ENCODE data around the gene CCDC175.

The CCDC175 gene

DNA sequence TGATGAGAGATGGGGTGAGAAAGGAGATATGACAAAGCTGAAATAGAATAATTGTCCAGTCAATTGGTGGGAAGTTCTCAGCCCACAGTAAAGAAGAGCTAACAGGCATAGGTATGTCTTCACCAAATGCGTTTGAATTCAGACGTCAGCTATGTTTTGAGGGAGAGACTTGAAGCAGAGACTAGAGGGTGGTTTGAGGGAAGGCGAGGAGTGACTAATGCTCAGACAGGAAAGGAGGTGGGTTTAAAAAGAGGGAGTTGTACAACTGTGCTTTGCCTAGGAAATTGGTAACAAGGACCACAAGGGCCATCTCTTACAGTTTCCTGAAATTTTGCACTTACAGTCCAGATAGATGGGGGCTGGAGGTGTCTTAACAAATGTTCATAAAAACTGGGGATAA, 85.9 kb downstream of the CCDC175 start:
- no peak for TF ChIP-seq ESRRG (CRISPR knock-in tag; IDR thresholded peaks at IDR 0.05)
- no peak for TF ChIP-seq ZNF565 (CRISPR knock-in tag; conservative IDR thresholded peaks at IDR 0.05; ENCODE audit: low read depth)
- TF ChIP-seq, protein P1, sequence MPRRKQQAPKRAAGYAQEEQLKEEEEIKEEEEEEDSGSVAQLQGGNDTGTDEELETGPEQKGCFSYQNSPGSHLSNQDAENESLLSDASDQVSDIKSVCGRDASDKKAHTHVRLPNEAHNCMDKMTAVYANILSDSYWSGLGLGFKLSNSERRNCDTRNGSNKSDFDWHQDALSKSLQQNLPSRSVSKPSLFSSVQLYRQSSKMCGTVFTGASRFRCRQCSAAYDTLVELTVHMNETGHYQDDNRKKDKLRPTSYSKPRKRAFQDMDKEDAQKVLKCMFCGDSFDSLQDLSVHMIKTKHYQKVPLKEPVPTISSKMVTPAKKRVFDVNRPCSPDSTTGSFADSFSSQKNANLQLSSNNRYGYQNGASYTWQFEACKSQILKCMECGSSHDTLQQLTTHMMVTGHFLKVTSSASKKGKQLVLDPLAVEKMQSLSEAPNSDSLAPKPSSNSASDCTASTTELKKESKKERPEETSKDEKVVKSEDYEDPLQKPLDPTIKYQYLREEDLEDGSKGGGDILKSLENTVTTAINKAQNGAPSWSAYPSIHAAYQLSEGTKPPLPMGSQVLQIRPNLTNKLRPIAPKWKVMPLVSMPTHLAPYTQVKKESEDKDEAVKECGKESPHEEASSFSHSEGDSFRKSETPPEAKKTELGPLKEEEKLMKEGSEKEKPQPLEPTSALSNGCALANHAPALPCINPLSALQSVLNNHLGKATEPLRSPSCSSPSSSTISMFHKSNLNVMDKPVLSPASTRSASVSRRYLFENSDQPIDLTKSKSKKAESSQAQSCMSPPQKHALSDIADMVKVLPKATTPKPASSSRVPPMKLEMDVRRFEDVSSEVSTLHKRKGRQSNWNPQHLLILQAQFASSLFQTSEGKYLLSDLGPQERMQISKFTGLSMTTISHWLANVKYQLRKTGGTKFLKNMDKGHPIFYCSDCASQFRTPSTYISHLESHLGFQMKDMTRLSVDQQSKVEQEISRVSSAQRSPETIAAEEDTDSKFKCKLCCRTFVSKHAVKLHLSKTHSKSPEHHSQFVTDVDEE (CRISPR knock-in tag; IDR thresholded peaks at IDR 0.05), result no peak
- TF ChIP-seq ZNF8 (CRISPR knock-in tag; IDR thresholded peaks at IDR 0.05), result no peak
- no peak for TF ChIP-seq ARNTL (CRISPR knock-in tag; IDR thresholded peaks at IDR 0.05; ENCODE audit: borderline replicate concordance, low read depth)
- TF ChIP-seq TCF4 (CRISPR knock-in tag; IDR thresholded peaks at IDR 0.05; ENCODE audit: borderline replicate concordance), result no peak
- no peak for TF ChIP-seq ZNF70 (CRISPR knock-in tag; IDR thresholded peaks at IDR 0.05)
- no peak for TF ChIP-seq ZFP30 (CRISPR knock-in tag; IDR thresholded peaks at IDR 0.05)
- TF ChIP-seq CSDC2 (CRISPR knock-in tag; IDR thresholded peaks at IDR 0.05), result no peak
- no peak for ATAC-seq

GRCh38 chr14:59484639-59485175, 91.9 kb downstream of the CCDC175 start:
- TF ChIP-seq GLIS3 (CRISPR knock-in tag; IDR thresholded peaks at IDR 0.05) (no peak), ZFP30 (CRISPR knock-in tag; IDR thresholded peaks at IDR 0.05) (no peak), TOX (CRISPR knock-in tag; IDR thresholded peaks at IDR 0.05; ENCODE audit: borderline replicate concordance) (no peak), ZNF565 (CRISPR knock-in tag; conservative IDR thresholded peaks at IDR 0.05; ENCODE audit: low read depth) (no peak), ZNF8 (CRISPR knock-in tag; IDR thresholded peaks at IDR 0.05) (no peak), ZNF70 (CRISPR knock-in tag; IDR thresholded peaks at IDR 0.05) (no peak), RARB (CRISPR knock-in tag; IDR thresholded peaks at IDR 0.05) (no peak), ZFP3 (CRISPR knock-in tag; IDR thresholded peaks at IDR 0.05) (no peak), ZC3H10 (CRISPR knock-in tag; IDR thresholded peaks at IDR 0.05) (no peak), ARNTL (CRISPR knock-in tag; IDR thresholded peaks at IDR 0.05; ENCODE audit: borderline replicate concordance, low read depth) (no peak)
- TF ChIP-seq, protein P2, sequence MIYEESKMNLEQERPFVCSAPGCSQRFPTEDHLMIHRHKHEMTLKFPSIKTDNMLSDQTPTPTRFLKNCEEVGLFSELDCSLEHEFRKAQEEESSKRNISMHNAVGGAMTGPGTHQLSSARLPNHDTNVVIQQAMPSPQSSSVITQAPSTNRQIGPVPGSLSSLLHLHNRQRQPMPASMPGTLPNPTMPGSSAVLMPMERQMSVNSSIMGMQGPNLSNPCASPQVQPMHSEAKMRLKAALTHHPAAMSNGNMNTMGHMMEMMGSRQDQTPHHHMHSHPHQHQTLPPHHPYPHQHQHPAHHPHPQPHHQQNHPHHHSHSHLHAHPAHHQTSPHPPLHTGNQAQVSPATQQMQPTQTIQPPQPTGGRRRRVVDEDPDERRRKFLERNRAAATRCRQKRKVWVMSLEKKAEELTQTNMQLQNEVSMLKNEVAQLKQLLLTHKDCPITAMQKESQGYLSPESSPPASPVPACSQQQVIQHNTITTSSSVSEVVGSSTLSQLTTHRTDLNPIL (CRISPR knock-in tag; IDR thresholded peaks at IDR 0.05; ENCODE audit: low read depth), result no peak
- TF ChIP-seq, protein P3, sequence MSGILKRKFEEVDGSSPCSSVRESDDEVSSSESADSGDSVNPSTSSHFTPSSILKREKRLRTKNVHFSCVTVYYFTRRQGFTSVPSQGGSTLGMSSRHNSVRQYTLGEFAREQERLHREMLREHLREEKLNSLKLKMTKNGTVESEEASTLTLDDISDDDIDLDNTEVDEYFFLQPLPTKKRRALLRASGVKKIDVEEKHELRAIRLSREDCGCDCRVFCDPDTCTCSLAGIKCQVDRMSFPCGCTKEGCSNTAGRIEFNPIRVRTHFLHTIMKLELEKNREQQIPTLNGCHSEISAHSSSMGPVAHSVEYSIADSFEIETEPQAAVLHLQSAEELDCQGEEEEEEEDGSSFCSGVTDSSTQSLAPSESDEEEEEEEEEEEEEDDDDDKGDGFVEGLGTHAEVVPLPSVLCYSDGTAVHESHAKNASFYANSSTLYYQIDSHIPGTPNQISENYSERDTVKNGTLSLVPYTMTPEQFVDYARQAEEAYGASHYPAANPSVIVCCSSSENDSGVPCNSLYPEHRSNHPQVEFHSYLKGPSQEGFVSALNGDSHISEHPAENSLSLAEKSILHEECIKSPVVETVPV (CRISPR knock-in tag; IDR thresholded peaks at IDR 0.05), result no peak
- TF ChIP-seq, protein P4, sequence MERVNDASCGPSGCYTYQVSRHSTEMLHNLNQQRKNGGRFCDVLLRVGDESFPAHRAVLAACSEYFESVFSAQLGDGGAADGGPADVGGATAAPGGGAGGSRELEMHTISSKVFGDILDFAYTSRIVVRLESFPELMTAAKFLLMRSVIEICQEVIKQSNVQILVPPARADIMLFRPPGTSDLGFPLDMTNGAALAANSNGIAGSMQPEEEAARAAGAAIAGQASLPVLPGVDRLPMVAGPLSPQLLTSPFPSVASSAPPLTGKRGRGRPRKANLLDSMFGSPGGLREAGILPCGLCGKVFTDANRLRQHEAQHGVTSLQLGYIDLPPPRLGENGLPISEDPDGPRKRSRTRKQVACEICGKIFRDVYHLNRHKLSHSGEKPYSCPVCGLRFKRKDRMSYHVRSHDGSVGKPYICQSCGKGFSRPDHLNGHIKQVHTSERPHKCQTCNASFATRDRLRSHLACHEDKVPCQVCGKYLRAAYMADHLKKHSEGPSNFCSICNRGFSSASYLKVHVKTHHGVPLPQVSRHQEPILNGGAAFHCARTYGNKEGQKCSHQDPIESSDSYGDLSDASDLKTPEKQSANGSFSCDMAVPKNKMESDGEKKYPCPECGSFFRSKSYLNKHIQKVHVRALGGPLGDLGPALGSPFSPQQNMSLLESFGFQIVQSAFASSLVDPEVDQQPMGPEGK (CRISPR knock-in tag; IDR thresholded peaks at IDR 0.05; ENCODE audit: borderline replicate concordance), result no peak
- TF ChIP-seq, protein P1 (CRISPR knock-in tag; IDR thresholded peaks at IDR 0.05), result no peak
- peak; percentile 47 for ATAC-seq

DNA sequence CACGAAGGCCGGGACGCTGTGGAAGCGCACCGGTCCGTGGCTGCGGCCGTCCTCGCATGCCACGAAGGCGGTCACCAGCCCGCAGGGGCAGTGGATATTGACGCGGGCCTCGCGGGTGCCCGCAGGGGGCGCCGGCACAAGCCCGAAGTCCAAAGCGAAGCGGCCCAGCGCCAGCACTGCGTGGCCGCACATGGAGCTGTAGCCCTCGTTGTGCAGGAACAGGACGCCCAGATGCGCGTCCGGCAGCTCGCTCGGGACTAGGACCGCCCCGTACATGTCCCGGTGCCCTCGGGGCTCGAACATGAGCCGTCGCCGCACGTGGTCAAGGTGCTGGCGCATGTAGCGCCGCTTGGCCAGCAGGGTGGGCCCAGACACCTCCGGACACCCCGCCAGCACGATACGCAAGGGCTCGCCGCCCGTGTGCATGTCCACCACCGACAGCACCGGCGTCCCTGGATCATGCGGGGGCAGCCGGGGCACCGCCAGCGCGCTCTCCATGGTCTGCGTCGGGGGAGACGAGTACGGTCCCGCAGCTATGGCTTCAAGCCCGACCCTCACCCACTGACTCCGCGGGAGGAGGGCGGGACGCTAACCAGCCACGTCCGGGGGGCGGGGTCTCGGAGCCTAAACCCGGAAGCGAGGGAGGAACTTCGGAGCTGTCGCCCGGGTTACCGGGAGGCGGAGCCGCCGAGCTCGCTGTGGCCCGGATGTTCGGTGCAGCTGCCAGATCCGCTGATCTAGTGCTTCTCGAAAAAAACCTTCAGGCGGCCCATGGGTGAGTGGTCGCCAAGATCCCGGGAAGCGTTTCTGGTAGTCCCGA, 92.6 kb downstream of the CCDC175 start, which contains the start of the genes JKAMP and L3HYPDH:
Gene JKAMP (plus strand): TSS at position 699 of the 820 bp plus-strand sequence. CDS start 73 bp downstream, at position 772.
Gene L3HYPDH (minus strand): TSS at position 590 of the 820 bp plus-strand sequence. CDS start 92 bp downstream, at position 498.
- ATAC-seq, result peak; percentile 87
- TF ChIP-seq TCF4 (CRISPR knock-in tag; IDR thresholded peaks at IDR 0.05; ENCODE audit: borderline replicate concordance) (0 out of 2 replicates have a peak, but pooled peaks have one; percentile 13), ZNF565 (CRISPR knock-in tag; conservative IDR thresholded peaks at IDR 0.05; ENCODE audit: low read depth) (no peak), OSR1 (CRISPR knock-in tag; IDR thresholded peaks at IDR 0.05) (no peak), ZFP3 (CRISPR knock-in tag; IDR thresholded peaks at IDR 0.05) (0 out of 2 replicates have a peak, but pooled peaks have one; percentile 53), GLIS3 (CRISPR knock-in tag; IDR thresholded peaks at IDR 0.05) (peak; percentile 50; the same call in 1 of the 2 replicates), POU6F1 (CRISPR knock-in tag; IDR thresholded peaks at IDR 0.05; ENCODE audit: borderline replicate concordance, low read depth) (peak; percentile 12; the same call in 1 of the 2 replicates)
